ENCODE measurements around the gene CMTM2.

- TF ChIP-seq, protein P1, sequence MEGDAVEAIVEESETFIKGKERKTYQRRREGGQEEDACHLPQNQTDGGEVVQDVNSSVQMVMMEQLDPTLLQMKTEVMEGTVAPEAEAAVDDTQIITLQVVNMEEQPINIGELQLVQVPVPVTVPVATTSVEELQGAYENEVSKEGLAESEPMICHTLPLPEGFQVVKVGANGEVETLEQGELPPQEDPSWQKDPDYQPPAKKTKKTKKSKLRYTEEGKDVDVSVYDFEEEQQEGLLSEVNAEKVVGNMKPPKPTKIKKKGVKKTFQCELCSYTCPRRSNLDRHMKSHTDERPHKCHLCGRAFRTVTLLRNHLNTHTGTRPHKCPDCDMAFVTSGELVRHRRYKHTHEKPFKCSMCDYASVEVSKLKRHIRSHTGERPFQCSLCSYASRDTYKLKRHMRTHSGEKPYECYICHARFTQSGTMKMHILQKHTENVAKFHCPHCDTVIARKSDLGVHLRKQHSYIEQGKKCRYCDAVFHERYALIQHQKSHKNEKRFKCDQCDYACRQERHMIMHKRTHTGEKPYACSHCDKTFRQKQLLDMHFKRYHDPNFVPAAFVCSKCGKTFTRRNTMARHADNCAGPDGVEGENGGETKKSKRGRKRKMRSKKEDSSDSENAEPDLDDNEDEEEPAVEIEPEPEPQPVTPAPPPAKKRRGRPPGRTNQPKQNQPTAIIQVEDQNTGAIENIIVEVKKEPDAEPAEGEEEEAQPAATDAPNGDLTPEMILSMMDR (conservative IDR thresholded peaks at IDR 0.05; ENCODE audit: low read length), result peak; percentile 87
- no peak for TF ChIP-seq EZH2phosphoT487 (IDR thresholded peaks at IDR 0.05; ENCODE audit: borderline replicate concordance, low read depth, low read length)
Observed at GRCh38 chr16:66588981-66589713, 9.9 kb downstream of the CMTM2 start.
